Smooth muscle cell of trachea (primary cell): Measurements from ENCODE around the gene OTX2. TPM values are rescaled to one million over a fixed set of nuclear protein-coding genes. Genes with fewer than 3 reads are reported as not detected.

ENCODE experiments used
- total RNA-seq: library from RNA; depleted of rRNA; stranded (reverse); fragments of >200 nt; gene quantifications from 2 replicates; pipeline ENCODE4 v1.2.1, GENCODE V29; 2014

OTX2 gene
- not detected in 2 replicates for total RNA-seq

GRCh38 chr14:56810147-56810719 lies at the start of gene OTX2:
OTX2 (minus strand) TSS chr14:56810479; CDS start chr14:56805456, 5,023 bp downstream.

Other genes with a start within 250 kb of the OTX2 start
- 15.3 and 18.4 TPM in 2 replicates for gene TMEM260, start 230.7 kb downstream of the OTX2 start, total RNA-seq